Measurements from ENCODE around the gene COL11A2.

COL11A2 gene

GRCh38 chr6:33192105-33192646 is at the start of gene COL11A2:
Gene COL11A2 (minus strand): TSS chr6:33192467. CDS start chr6:33192240, 227 bp downstream.
- TF ChIP-seq, protein P1, sequence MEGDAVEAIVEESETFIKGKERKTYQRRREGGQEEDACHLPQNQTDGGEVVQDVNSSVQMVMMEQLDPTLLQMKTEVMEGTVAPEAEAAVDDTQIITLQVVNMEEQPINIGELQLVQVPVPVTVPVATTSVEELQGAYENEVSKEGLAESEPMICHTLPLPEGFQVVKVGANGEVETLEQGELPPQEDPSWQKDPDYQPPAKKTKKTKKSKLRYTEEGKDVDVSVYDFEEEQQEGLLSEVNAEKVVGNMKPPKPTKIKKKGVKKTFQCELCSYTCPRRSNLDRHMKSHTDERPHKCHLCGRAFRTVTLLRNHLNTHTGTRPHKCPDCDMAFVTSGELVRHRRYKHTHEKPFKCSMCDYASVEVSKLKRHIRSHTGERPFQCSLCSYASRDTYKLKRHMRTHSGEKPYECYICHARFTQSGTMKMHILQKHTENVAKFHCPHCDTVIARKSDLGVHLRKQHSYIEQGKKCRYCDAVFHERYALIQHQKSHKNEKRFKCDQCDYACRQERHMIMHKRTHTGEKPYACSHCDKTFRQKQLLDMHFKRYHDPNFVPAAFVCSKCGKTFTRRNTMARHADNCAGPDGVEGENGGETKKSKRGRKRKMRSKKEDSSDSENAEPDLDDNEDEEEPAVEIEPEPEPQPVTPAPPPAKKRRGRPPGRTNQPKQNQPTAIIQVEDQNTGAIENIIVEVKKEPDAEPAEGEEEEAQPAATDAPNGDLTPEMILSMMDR (IDR thresholded peaks at IDR 0.05) = no peak

DNA sequence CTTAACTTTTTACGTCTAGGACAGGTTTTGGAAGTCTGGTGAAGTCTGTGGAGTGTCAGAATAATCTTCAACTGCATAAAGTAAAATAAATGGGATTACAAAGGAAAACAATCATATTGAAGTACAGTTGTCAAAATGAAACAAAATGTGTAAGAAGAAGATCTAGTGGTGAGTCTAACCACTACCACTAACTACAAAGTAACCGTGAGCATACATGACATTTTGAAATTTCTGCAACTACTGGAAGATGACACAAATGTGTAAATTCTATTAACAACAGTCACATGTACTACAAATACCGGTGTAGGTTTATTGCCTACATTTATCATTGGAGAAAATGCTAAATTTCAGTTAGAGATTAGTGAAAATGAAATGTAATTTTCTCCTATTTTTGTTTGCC is 49.7 kb upstream of the COL11A2 start:
- TF ChIP-seq, protein P1 (IDR thresholded peaks at IDR 0.05) = no peak

DNA sequence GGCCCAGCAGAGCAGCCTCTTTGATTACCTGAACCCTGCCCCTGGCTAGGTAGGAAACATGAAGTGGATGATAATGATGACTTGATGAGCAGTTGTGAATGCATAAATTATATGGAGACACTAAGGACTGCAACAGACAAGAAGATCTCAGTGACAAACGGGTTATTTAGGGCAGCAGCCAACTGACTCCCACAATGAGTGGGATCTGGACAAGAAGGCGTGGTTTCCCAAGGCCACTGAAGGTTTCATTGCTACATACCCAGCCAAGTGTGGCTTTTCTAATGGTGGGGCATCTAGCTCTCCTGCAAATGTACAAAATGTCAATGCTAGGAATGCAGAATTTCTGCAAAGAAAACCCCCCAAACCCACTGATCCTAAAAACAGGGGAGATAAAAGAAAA is 45.5 kb upstream of the COL11A2 start:
- TF ChIP-seq, protein P1 (IDR thresholded peaks at IDR 0.05) = no peak

DNA sequence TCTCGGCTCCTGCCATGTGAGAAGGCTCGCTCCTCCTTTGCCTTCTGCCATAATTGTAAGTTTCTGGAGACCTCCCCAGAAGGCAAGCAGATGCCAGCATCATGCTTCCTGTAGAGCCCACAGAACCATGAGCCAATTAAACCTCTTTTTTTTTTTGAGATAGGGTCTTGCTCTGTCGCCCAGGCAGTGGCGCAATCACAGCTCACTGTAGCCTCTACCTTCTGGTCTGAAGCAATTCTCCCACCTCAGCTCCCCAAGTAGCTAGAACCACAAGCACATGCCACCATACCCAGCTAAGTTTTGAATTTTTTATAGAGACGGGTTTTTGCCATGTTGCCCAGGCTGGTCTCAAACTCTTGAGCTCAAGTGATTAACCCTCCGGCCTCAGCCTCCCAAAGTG is 44.6 kb upstream of the COL11A2 start:
- TF ChIP-seq, protein P1 (IDR thresholded peaks at IDR 0.05) = no peak

DNA sequence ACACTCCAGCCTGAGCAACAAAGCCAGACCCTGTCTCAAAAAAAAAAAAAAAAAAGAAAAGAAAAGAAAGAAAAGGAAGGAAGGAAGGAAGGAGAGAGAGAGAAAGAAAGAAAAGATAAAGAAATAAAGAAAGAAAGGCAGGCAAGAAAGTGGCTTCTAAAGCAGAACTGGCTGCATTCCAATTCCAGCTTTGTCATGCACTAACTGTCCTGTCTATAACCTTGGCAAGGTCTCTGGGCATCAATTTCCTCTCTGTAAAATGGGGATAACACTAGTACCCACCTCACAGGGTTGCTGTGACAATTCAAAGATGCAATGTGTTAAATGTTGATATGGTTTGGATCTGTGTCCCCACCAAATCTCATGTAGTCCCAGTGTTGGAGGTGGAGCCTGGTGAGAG is 44.1 kb upstream of the COL11A2 start:
- TF ChIP-seq, protein P1 (IDR thresholded peaks at IDR 0.05) = no peak

DNA sequence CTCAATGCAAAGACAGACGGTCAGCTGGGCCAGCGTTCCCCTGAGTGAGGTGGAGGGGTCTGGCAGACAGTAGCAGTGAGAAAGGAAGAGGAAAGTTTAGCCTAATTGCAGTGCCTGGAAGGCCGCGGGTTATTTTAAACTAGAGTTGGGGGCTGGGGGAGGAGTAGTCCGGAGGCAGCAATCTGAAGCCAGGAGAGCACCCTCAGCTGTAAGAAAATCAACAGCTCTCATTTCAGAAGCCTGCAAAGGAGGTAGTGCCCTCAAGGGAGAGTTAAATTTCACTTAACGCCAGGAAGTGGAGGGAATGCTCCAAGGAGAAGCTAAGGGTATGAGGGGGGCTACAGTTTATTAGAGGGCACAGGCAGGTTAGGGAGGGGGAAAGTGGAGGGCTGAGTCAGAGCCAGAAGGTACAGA is 43.0 kb upstream of the COL11A2 start:
- TF ChIP-seq, protein P1 (IDR thresholded peaks at IDR 0.05) = no peak

DNA sequence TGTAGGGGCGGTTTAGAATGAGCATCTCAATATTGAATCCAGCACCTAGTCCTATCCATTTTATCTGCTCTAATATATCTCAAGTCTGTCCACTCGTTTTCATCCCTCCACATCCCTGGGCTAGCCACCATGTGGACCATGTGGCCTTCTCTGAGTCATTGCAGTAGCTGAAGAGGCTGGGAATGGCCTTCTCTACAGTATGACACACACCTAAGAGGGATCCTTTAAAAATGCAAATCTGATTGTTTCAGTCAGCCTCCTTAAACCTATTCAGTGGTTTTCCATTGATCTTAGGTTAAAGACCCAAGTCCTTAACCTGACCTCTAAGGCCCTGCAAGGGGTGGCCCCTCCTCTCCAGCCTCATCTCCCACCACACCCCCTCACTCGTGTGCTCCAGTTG is 25.4 kb upstream of the COL11A2 start:
- TF ChIP-seq, protein P1 (IDR thresholded peaks at IDR 0.05) = no peak

DNA sequence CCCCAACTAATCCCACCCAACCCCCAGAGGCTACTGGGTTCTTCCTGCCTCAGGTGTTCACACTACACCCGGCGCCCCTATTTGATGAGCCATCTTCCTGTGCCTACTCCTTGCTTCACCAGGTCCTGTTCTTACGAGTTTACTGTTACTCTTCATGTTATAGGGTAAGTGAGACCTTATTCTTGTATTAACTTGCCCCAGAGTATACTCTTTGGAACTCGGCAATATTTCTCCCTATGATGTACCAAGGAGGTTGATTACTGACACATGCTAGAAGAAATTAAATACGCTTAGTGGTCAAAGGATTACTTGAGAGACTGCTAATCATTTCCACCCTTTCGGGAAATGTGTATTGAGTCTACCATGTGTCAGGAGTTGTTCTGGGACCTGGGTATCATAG is 25.0 kb upstream of the COL11A2 start:
- TF ChIP-seq, protein P1 (IDR thresholded peaks at IDR 0.05) = no peak

Data from LNCAP (cell line).